MM.1S (cell line): Measurements from ENCODE around the gene PPP2R3B.

Experiments used
- EZH2phosphoT487 ChIP-seq: fragments of 300-600 bp; sonication (generic); IDR thresholded peaks from 2 replicates; pipeline ENCODE4 v1.6.1; 2018; ENCODE audit warnings: antibody characterized with exemption, low read length
- TF ChIP-seq, protein P1 (sequence below): fragments of 300-600 bp; sonication (generic); IDR thresholded peaks from 2 replicates; pipeline ENCODE4 v1.5.1; 2016; ENCODE audit warnings: antibody characterized with exemption, low read length, mixed read lengths

- TF ChIP-seq, protein P1, sequence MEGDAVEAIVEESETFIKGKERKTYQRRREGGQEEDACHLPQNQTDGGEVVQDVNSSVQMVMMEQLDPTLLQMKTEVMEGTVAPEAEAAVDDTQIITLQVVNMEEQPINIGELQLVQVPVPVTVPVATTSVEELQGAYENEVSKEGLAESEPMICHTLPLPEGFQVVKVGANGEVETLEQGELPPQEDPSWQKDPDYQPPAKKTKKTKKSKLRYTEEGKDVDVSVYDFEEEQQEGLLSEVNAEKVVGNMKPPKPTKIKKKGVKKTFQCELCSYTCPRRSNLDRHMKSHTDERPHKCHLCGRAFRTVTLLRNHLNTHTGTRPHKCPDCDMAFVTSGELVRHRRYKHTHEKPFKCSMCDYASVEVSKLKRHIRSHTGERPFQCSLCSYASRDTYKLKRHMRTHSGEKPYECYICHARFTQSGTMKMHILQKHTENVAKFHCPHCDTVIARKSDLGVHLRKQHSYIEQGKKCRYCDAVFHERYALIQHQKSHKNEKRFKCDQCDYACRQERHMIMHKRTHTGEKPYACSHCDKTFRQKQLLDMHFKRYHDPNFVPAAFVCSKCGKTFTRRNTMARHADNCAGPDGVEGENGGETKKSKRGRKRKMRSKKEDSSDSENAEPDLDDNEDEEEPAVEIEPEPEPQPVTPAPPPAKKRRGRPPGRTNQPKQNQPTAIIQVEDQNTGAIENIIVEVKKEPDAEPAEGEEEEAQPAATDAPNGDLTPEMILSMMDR = no peak
- no peak for TF ChIP-seq EZH2phosphoT487
These were observed 26.9 kb upstream of the PPP2R3B start for GRCh38 chrX:413322-414201.
